Ishikawa (cell line): ENCODE data around the gene STAG1.
A peak's percentile ranks its signal among the peaks of the same experiment; 100 is the strongest.

Experiments
- CEBPB ChIP-seq: IDR thresholded peaks from 2 replicates; pipeline ENCODE4 v1.6.1; 2012
- CREB1 ChIP-seq: IDR thresholded peaks from 2 replicates; pipeline ENCODE4 v1.6.1; 2012; ENCODE audit warnings: low read depth
- EGR1 ChIP-seq: IDR thresholded peaks from 2 replicates; pipeline ENCODE4 v1.6.1; 2012
- EP300 ChIP-seq: IDR thresholded peaks from 2 replicates; pipeline ENCODE4 v1.6.1; 2012; ENCODE audit warnings: borderline replicate concordance
- FOXM1 ChIP-seq: IDR thresholded peaks from 2 replicates; pipeline ENCODE4 v1.6.1; 2012; ENCODE audit warnings: low read depth, borderline replicate concordance
- NFIC ChIP-seq: IDR thresholded peaks from 2 replicates; pipeline ENCODE4 v1.6.1; 2012
- RAD21 ChIP-seq: IDR thresholded peaks from 2 replicates; pipeline ENCODE4 v1.6.1; 2012; ENCODE audit warnings: low read depth
- TAF1 ChIP-seq: IDR thresholded peaks from 2 replicates; pipeline ENCODE4 v1.6.1; 2012; ENCODE audit warnings: low read depth, mild to moderate bottlenecking
- TCF12 ChIP-seq: IDR thresholded peaks from 2 replicates; pipeline ENCODE4 v1.6.1; 2012; ENCODE audit warnings: low read depth
- TEAD4 ChIP-seq: IDR thresholded peaks from 2 replicates; pipeline ENCODE4 v1.6.1; 2012
- YY1 ChIP-seq: IDR thresholded peaks from 2 replicates; pipeline ENCODE4 v1.6.1; 2012; ENCODE audit warnings: low read depth
- ZBTB7A ChIP-seq: IDR thresholded peaks from 2 replicates; pipeline ENCODE4 v1.6.1; 2012; ENCODE audit warnings: low read depth
- TF ChIP-seq, protein P1 (sequence below): IDR thresholded peaks from 2 replicates; pipeline ENCODE4 v1.6.1; 2012; ENCODE audit warnings: low read depth, mild to moderate bottlenecking
- TF ChIP-seq, protein P2 (sequence below): IDR thresholded peaks from 2 replicates; pipeline ENCODE4 v1.6.1; 2012
- TF ChIP-seq, protein P3 (sequence below): IDR thresholded peaks from 2 replicates; pipeline ENCODE4 v1.6.1; 2012

Gene STAG1

DNA sequence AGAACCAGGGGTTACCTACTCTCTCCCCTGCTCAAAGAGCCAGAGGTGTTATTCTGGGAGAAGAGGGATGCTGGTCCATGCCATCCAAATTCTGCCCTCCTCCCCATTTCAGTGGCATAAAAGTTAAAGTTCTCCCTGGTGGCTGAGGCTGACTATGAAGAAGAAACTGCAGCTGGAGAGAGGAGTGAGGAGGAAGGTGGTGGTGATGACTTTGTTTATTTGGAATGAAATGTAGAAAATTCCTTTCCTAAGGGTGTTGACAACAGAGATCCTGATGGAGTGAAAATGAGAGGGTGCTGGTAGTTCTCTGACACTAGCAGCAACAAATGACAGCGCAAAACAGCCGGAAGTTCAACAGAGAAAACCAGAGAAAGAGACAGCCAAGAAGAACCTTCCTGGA lies 401.6 kb downstream of the STAG1 start:
- no peak for TF ChIP-seq FOXM1
- no peak for TF ChIP-seq EGR1
- no peak for TF ChIP-seq CEBPB
- TF ChIP-seq TAF1 = no peak
- TF ChIP-seq CREB1 = no peak
- TF ChIP-seq NFIC = no peak
- TF ChIP-seq YY1 = no peak
- TF ChIP-seq, protein P1, sequence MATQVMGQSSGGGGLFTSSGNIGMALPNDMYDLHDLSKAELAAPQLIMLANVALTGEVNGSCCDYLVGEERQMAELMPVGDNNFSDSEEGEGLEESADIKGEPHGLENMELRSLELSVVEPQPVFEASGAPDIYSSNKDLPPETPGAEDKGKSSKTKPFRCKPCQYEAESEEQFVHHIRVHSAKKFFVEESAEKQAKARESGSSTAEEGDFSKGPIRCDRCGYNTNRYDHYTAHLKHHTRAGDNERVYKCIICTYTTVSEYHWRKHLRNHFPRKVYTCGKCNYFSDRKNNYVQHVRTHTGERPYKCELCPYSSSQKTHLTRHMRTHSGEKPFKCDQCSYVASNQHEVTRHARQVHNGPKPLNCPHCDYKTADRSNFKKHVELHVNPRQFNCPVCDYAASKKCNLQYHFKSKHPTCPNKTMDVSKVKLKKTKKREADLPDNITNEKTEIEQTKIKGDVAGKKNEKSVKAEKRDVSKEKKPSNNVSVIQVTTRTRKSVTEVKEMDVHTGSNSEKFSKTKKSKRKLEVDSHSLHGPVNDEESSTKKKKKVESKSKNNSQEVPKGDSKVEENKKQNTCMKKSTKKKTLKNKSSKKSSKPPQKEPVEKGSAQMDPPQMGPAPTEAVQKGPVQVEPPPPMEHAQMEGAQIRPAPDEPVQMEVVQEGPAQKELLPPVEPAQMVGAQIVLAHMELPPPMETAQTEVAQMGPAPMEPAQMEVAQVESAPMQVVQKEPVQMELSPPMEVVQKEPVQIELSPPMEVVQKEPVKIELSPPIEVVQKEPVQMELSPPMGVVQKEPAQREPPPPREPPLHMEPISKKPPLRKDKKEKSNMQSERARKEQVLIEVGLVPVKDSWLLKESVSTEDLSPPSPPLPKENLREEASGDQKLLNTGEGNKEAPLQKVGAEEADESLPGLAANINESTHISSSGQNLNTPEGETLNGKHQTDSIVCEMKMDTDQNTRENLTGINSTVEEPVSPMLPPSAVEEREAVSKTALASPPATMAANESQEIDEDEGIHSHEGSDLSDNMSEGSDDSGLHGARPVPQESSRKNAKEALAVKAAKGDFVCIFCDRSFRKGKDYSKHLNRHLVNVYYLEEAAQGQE = no peak
- no peak for TF ChIP-seq TEAD4
- no peak for TF ChIP-seq RAD21
- TF ChIP-seq ZBTB7A = no peak
- TF ChIP-seq EP300 = no peak
- TF ChIP-seq, protein P2, sequence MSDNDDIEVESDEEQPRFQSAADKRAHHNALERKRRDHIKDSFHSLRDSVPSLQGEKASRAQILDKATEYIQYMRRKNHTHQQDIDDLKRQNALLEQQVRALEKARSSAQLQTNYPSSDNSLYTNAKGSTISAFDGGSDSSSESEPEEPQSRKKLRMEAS = no peak
- TF ChIP-seq, protein P3, sequence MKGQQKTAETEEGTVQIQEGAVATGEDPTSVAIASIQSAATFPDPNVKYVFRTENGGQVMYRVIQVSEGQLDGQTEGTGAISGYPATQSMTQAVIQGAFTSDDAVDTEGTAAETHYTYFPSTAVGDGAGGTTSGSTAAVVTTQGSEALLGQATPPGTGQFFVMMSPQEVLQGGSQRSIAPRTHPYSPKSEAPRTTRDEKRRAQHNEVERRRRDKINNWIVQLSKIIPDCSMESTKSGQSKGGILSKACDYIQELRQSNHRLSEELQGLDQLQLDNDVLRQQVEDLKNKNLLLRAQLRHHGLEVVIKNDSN = no peak
- no peak for TF ChIP-seq TCF12

DNA sequence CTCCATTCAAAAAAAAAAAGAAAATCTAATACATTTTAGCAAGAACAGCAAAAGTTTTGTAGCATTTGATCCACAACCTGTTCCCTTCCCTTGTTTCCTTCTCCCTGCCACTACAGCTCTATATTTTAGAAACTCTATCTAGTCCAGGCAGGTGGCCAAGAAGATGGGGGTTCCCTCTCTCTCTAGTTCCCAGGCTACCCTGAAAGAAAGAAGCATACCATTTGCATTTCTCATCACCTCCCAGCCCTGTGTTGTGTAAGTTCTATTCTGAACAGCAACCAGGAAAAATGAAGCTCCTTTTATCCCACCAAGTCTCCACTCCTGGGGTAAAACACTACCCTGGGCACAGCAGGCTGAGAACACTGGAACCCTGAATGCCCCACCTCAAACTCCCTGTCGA lies 402.0 kb downstream of the STAG1 start:
- TF ChIP-seq EGR1 (no peak), NFIC (peak; percentile 23; the same call in 1 of the 2 replicates), EP300 (no peak)
- TF ChIP-seq, protein P2 = no peak

DNA sequence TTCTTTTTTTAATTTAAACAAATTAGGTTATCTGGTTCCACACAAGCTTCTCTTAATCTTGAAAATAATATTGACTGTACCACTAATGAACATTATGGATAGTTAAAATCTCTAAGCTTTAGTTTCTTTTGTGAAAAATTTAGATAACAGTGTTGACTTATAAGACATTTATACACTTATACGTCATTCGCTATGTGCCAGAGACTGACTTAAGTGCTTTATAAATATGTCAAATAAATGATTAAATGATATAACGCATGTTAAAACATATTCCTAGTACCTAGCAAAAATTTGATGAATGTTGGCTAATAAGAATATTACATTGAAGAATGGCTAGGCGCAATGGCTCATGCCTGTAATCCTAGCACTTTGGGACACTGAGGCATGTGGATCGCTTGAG lies 405.7 kb downstream of the STAG1 start:
- TF ChIP-seq ZBTB7A (no peak), FOXM1 (no peak), YY1 (no peak), NFIC (no peak), TEAD4 (no peak), CREB1 (no peak), TCF12 (no peak), CEBPB (no peak), RAD21 (no peak), EGR1 (no peak), TAF1 (no peak), EP300 (no peak)
- TF ChIP-seq, protein P2 = no peak
- TF ChIP-seq, protein P3 = no peak
- TF ChIP-seq, protein P1 = no peak

DNA sequence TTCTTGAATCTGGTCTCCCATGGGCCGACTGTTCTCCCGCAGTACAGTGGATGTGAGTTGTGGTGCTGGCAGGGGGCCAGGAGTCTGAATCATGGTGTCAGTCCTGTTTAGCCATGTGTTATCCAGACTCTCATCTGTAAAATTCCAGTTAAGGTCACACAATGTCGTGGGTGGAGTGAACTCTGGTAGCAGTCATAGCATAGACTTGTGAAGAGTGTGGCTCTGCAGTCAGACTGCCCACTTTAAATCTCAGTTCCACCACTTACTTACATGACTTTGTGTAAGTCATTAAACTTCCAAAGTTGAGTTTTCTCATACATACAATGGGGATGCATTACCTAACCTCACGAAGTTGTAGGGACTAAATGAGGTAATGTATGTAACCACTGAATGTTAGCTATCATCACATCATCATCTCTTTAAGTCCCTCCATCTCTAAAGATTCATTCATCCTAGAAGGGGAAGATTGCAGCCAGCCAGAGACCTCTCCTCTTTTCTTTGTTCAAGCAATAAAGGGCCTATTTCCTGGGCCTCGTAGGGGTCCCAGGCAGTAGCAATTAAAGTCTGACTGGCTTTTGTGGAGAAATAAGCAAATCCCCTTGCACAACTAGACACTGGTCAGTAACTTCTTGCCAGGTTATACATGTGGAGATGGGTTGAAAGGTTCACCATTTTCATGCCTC lies 408.2 kb downstream of the STAG1 start:
- TF ChIP-seq FOXM1 = no peak
- peak; percentile 58; the same call in 1 of the 2 replicates for TF ChIP-seq NFIC

DNA sequence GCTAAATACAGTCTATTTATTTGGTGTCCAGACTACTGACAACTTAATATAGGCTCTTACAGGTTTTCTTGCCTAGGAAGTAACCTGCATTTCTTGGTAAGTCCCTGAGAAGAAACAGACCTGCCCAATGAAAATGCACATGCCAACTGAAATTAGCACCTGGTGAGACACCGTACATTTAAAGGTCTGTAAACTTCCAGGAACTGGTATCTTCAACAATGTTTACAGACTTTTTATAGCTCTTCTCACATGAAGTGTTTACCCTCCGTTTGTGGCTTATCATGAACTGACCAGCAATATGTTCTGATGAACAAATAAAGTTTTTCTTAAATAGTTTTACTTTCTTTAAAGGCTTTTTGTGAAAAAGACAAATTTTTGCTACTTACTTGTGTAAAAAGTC lies 408.7 kb downstream of the STAG1 start:
- TF ChIP-seq TCF12 = no peak
- no peak for TF ChIP-seq EP300
- TF ChIP-seq CEBPB = no peak
- TF ChIP-seq, protein P1 = no peak
- no peak for TF ChIP-seq EGR1
- no peak for TF ChIP-seq CREB1
- TF ChIP-seq YY1 = no peak
- TF ChIP-seq NFIC = no peak
- no peak for TF ChIP-seq TEAD4
- no peak for TF ChIP-seq RAD21
- TF ChIP-seq TAF1 = no peak
